Measurements from ENCODE around the gene TRPM2. TPM values are rescaled to one million over a fixed set of nuclear protein-coding genes. Genes with fewer than 3 reads are reported as not detected.

The TRPM2 gene
- total and polyA plus RNA-seq, 2 of the 13 experiments (the other 11 are each of a cell fraction or from before 2014, with no cell fraction given), result 0.07 to 0.20 TPM

DNA sequence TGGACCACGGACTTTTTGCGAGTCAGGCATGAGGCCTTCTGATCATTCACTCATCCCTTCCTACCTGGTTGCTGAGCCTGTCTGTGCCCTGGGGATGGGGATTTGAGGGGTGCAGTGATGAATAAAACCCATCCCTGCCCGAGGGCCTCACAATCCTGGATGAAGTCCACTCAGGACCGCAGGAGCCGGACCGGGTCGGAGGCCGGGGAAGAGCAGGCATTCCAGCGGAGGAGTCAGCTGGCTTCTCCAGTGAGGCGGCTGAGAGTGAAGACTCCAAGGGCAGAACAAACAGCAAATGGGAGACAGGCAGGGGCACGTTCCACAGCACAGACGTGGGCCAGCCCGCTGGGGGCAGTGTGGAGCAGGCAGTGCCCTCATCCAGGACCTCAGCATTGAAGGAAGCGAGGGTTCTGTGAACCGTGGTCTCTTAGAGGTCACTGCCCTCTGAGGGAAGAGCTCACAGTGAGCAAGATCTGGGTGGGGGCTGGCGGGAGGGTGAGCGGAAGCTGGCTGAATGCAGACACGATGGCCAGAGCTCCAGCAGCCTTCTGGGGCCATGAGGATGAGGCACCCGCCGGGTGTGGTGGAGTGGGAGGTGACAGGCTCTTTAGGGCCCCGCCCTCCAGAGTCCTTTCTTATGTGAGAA lies 91.0 kb downstream of the TRPM2 start (continued):
- TF ChIP-seq RXRB (CRISPR knock-in tag; IDR thresholded peaks at IDR 0.05; ENCODE audit: borderline replicate concordance), result peak; percentile 76
- TF ChIP-seq BHLHE40 (IDR thresholded peaks at IDR 0.05; ENCODE audit: low read length), result peak; percentile 76
- peak; percentile 69 for TF ChIP-seq ZNF781 (CRISPR knock-in tag; IDR thresholded peaks at IDR 0.05; ENCODE audit: borderline replicate concordance, not compliant biosample characterization)
- TF ChIP-seq STAG1 (CRISPR knock-in tag; IDR thresholded peaks at IDR 0.05), result peak; percentile 68
- no peak for TF ChIP-seq ZBTB40 (IDR thresholded peaks at IDR 0.05)
- TF ChIP-seq ZBTB40 (CRISPR knock-in tag; IDR thresholded peaks at IDR 0.05), result 0 out of 2 replicates have a peak, but pooled peaks have one; percentile 13
- no peak for TF ChIP-seq ARID2 (CRISPR knock-in tag; IDR thresholded peaks at IDR 0.05; ENCODE audit: borderline replicate concordance)
- TF ChIP-seq HNRNPL (IDR thresholded peaks at IDR 0.05; ENCODE audit: low read depth, low read length), result 0 out of 2 replicates have a peak, but pooled peaks have one; percentile 67
- TF ChIP-seq MXI1 (IDR thresholded peaks at IDR 0.05; ENCODE audit: borderline replicate concordance, low read depth, low read length), result 0 out of 3 replicates have a peak, but pooled peaks have one; percentile 52
- TF ChIP-seq, protein P1, sequence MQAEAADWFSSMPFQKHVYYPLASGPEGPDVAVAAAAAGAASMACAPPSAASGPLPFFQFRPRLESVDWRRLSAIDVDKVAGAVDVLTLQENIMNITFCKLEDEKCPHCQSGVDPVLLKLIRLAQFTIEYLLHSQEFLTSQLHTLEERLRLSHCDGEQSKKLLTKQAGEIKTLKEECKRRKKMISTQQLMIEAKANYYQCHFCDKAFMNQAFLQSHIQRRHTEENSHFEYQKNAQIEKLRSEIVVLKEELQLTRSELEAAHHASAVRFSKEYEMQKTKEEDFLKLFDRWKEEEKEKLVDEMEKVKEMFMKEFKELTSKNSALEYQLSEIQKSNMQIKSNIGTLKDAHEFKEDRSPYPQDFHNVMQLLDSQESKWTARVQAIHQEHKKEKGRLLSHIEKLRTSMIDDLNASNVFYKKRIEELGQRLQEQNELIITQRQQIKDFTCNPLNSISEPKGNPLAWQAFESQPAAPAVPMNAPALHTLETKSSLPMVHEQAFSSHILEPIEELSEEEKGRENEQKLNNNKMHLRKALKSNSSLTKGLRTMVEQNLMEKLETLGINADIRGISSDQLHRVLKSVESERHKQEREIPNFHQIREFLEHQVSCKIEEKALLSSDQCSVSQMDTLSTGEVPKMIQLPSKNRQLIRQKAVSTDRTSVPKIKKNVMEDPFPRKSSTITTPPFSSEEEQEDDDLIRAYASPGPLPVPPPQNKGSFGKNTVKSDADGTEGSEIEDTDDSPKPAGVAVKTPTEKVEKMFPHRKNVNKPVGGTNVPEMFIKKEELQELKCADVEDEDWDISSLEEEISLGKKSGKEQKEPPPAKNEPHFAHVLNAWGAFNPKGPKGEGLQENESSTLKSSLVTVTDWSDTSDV (CRISPR knock-in tag; IDR thresholded peaks at IDR 0.05), result 0 out of 2 replicates have a peak, but pooled peaks have one; percentile 26
- TF ChIP-seq ZBTB20 (CRISPR knock-in tag; IDR thresholded peaks at IDR 0.05; ENCODE audit: borderline replicate concordance, low read depth), result peak; percentile 26; the same call in 1 of the 2 replicates
- peak; percentile 79; the same call in 1 of the 2 replicates for TF ChIP-seq ZMYM4 (CRISPR knock-in tag; IDR thresholded peaks at IDR 0.05)
- peak; percentile 65 for TF ChIP-seq THAP11 (CRISPR knock-in tag; IDR thresholded peaks at IDR 0.05)
- TF ChIP-seq ZFP91 (CRISPR knock-in tag; IDR thresholded peaks at IDR 0.05; ENCODE audit: borderline replicate concordance), result peak; percentile 57; the same call in 1 of the 2 replicates
- TF ChIP-seq HDAC1 (CRISPR knock-in tag; IDR thresholded peaks at IDR 0.05), result peak; percentile 67; the same call in 1 of the 2 replicates
- TF ChIP-seq ZNF883 (CRISPR knock-in tag; IDR thresholded peaks at IDR 0.05; ENCODE audit: not compliant biosample characterization), result peak; percentile 43

All from HepG2 (cell line).